H1 (cell line): ENCODE data around the gene CTDSP1. TPM values are rescaled to one million over a fixed set of nuclear protein-coding genes. Genes with fewer than 3 reads are reported as not detected.

Experiments used
- CTCF ChIA-PET: fragments of 300-600 bp; sonication (Branson Sonifier 250); formaldehyde crosslinking; loops from one replicate; lab custom pipeline; 2021; ENCODE audit not compliant: partially characterized antibody; lab: Charles Lee
- POLR2A ChIA-PET: fragments of 300-600 bp; sonication (Branson Sonifier 250); formaldehyde crosslinking; loops from one replicate; lab custom pipeline; 2021; ENCODE audit warnings: inconsistent platforms; ENCODE audit not compliant: partially characterized antibody; lab: Charles Lee
- DNase-seq, 2 experiments: peaks; one replicate each; pipeline versions ENCODE4 v3.0.0 to v3.0.0-alpha.2; 2010 to 2022; ENCODE audit warnings: low spot score in 2 of 2, low read depth in 1 of 2, mixed read lengths in 1 of 2
- FAIRE-seq: peaks from 2 replicates; lab custom pipeline; 2011; peaks lifted over from hg19 to GRCh38; lab: Jason Lieb, UNC
- H2AFZ ChIP-seq: 2 replicates; pipeline ENCODE4 v1.8.1; 2012; ENCODE audit warnings: low read length, inconsistent platforms
- H2AK5ac ChIP-seq: 2 replicates; pipeline ENCODE4 v1.6.1; 2013; ENCODE audit warnings: low read depth, low read length
- H2BK120ac ChIP-seq: replicated peaks from 2 replicates; pipeline ENCODE3; 2013; ENCODE audit warnings: low read depth, low read length, inconsistent platforms
- H2BK12ac ChIP-seq: 2 replicates; pipeline ENCODE4 v1.6.1; 2013; ENCODE audit warnings: low read depth, low read length
- H2BK15ac ChIP-seq: 2 replicates; pipeline ENCODE4 v1.6.1; 2013; ENCODE audit warnings: low read length
- H2BK20ac ChIP-seq: 2 replicates; pipeline ENCODE4 v1.6.1; 2013; ENCODE audit warnings: low read length
- H2BK5ac ChIP-seq: 2 replicates; pipeline ENCODE4 v1.6.1; 2013; ENCODE audit warnings: low read depth, low read length
- H3K14ac ChIP-seq: 2 replicates; pipeline ENCODE4 v1.6.1; 2013; ENCODE audit warnings: inconsistent platforms; ENCODE audit not compliant: insufficient read length
- H3K18ac ChIP-seq: 2 replicates; pipeline ENCODE4 v1.6.1; 2013; ENCODE audit warnings: low read length; ENCODE audit errors: extremely low read depth
- H3K23ac ChIP-seq: 2 replicates; pipeline ENCODE4 v1.6.1; 2013; ENCODE audit warnings: inconsistent platforms; ENCODE audit not compliant: insufficient read length
- H3K23me2 ChIP-seq: 2 replicates; pipeline ENCODE4 v1.6.1; 2013; ENCODE audit warnings: low read depth, low read length
- H3K27ac ChIP-seq: 2 replicates; pipeline ENCODE4 v1.6.1; 2011; ENCODE audit warnings: low read depth, low read length, inconsistent platforms
- H3K27me3 ChIP-seq, 4 experiments: replicated peaks in 1 of 4; 1 replicate in 1 of 4; 2 replicates in 3 of 4; pipeline versions ENCODE4 v1.6.1 to v1.8.1; 2011 to 2013; ENCODE audit warnings: low read length in 3 of 4, mild to moderate bottlenecking in 3 of 4, inconsistent platforms in 2 of 4, mixed read lengths in 2 of 4, moderate library complexity in 1 of 4; ENCODE audit not compliant: control insufficient read depth in 3 of 4, insufficient read depth in 3 of 4; ENCODE audit errors: extremely low read depth in 1 of 4
- H3K36me3 ChIP-seq, 4 experiments: 2 replicates each; pipeline versions ENCODE4 v1.6.1 to v1.8.1; 2011 to 2013; ENCODE audit warnings: mild to moderate bottlenecking in 4 of 4, low read length in 3 of 4, moderate library complexity in 2 of 4, control low read depth in 1 of 4, inconsistent platforms in 1 of 4; ENCODE audit not compliant: insufficient read depth in 4 of 4, control insufficient read depth in 2 of 4
- H3K4ac ChIP-seq: replicated peaks from 2 replicates; pipeline ENCODE3; 2013; ENCODE audit warnings: low read length, low read depth, mixed read lengths, inconsistent platforms; ENCODE audit not compliant: insufficient read length
- H3K4me1 ChIP-seq, 4 experiments: replicated peaks in 1 of 4; 1 replicate in 1 of 4; 2 replicates in 3 of 4; pipeline versions ENCODE4 v1.6.1 to v1.8.1; 2011 to 2013; ENCODE audit warnings: low read length in 3 of 4, inconsistent platforms in 2 of 4, mixed read lengths in 1 of 4; ENCODE audit not compliant: insufficient read depth in 4 of 4, control insufficient read depth in 3 of 4
- H3K4me2 ChIP-seq, 2 experiments: 2 replicates each; pipeline versions ENCODE4 v1.6.1 to v1.8.1; 2011 to 2013; ENCODE audit warnings: low read depth in 2 of 2, low read length in 2 of 2, control low read depth in 1 of 2, inconsistent platforms in 1 of 2, mild to moderate bottlenecking in 1 of 2; ENCODE audit not compliant: insufficient read depth in 1 of 2
- H3K4me3 ChIP-seq, 4 experiments: fragments of 200-600, 300-600 bp in 1 of 4; sonication (generic), shearing (Covaris generic), sonication (Bioruptor Twin) in 1 of 4; 2 replicates each; pipeline versions ENCODE4 v1.5.1 to v1.8.1; 2011 to 2016; ENCODE audit warnings: low read length in 4 of 4, low read depth in 3 of 4, control low read depth in 2 of 4, inconsistent platforms in 2 of 4, mild to moderate bottlenecking in 2 of 4, mixed read lengths in 1 of 4, moderate library complexity in 1 of 4; ENCODE audit not compliant: insufficient read depth in 2 of 4; ENCODE audit errors: extremely low read depth in 1 of 4
- H3K56ac ChIP-seq: replicated peaks from 2 replicates; pipeline ENCODE3; 2013; ENCODE audit warnings: low read depth, mild to moderate bottlenecking, mixed read lengths, low read length, inconsistent platforms; ENCODE audit not compliant: insufficient read length
- H3K79me1 ChIP-seq: 2 replicates; pipeline ENCODE4 v1.6.1; 2013; ENCODE audit warnings: low read depth, low read length, control low read depth
- H3K79me2 ChIP-seq, 2 experiments: 2 replicates each; pipeline versions ENCODE4 v1.6.1 to v1.8.1; 2012 to 2013; ENCODE audit warnings: low read length in 2 of 2, mild to moderate bottlenecking in 2 of 2, inconsistent platforms in 1 of 2; ENCODE audit not compliant: insufficient read depth in 2 of 2, control insufficient read depth in 1 of 2
- H3K9ac ChIP-seq, 4 experiments: replicated peaks in 1 of 4; 1 replicate in 1 of 4; 2 replicates in 3 of 4; pipeline versions ENCODE4 v1.6.1 to v1.8.1; 2011 to 2013; ENCODE audit warnings: low read depth in 3 of 4, low read length in 3 of 4, control low read depth in 2 of 4, mild to moderate bottlenecking in 2 of 4, moderate library complexity in 2 of 4, inconsistent platforms in 1 of 4; ENCODE audit errors: extremely low read depth in 1 of 4
- H3K9me3 ChIP-seq, 2 experiments: 2 replicates each; pipeline versions ENCODE4 v1.6.1 to v1.8.1; 2012 to 2013; ENCODE audit warnings: mild to moderate bottlenecking in 2 of 2, moderate library complexity in 2 of 2, control low read depth in 1 of 2, inconsistent platforms in 1 of 2, low read depth in 1 of 2, low read length in 1 of 2, mixed read lengths in 1 of 2; ENCODE audit not compliant: insufficient read depth in 2 of 2
- H4K20me1 ChIP-seq, 2 experiments: replicated peaks in 1 of 2; 2 replicates each; pipeline versions ENCODE3 to v1.8.1; 2011 to 2013; ENCODE audit warnings: inconsistent platforms in 2 of 2, low read length in 2 of 2, mild to moderate bottlenecking in 1 of 2; ENCODE audit not compliant: insufficient read depth in 2 of 2, control insufficient read depth in 1 of 2
- H4K5ac ChIP-seq: 2 replicates; pipeline ENCODE4 v1.6.1; 2013; ENCODE audit warnings: low read length, low read depth, mixed read lengths, inconsistent platforms; ENCODE audit not compliant: insufficient read length
- H4K8ac ChIP-seq: 2 replicates; pipeline ENCODE4 v1.8.0; 2013; ENCODE audit warnings: mild to moderate bottlenecking, moderate library complexity, low read length, inconsistent platforms; ENCODE audit not compliant: insufficient read depth; ENCODE audit errors: extremely low read depth
- H4K91ac ChIP-seq: replicated peaks from 2 replicates; pipeline ENCODE3; 2013; ENCODE audit warnings: low read length, mixed read lengths, inconsistent platforms; ENCODE audit not compliant: insufficient read length
- ATF3 ChIP-seq: IDR thresholded peaks from 2 replicates; pipeline ENCODE4 v1.6.1; 2011; ENCODE audit warnings: low read depth, mild to moderate bottlenecking, low read length; ENCODE audit not compliant: insufficient read depth
- BACH1 ChIP-seq: IDR thresholded peaks from 2 replicates; pipeline ENCODE4 v1.6.1; 2012; ENCODE audit warnings: low read length, improper control_type of control experiment
- EZH2 ChIP-seq: fragments of 200-600 bp; sonication (generic); IDR thresholded peaks from 2 replicates; pipeline ENCODE4 v1.7.1; 2012; ENCODE audit warnings: low read depth, mild to moderate bottlenecking, moderate library complexity, low read length, inconsistent platforms; ENCODE audit not compliant: severe bottlenecking
- GABPA ChIP-seq: IDR thresholded peaks from 2 replicates; pipeline ENCODE4 v1.6.1; 2011; ENCODE audit warnings: mild to moderate bottlenecking, low read length, moderate library complexity, borderline replicate concordance; ENCODE audit not compliant: insufficient read depth
- JUN ChIP-seq: IDR thresholded peaks from 2 replicates; pipeline ENCODE4 v1.6.1; 2011; ENCODE audit warnings: low read depth, mild to moderate bottlenecking, improper control_type of control experiment, low read length
- KDM5A ChIP-seq: fragments of 200-600 bp; IDR thresholded peaks from 2 replicates; pipeline ENCODE4 v1.7.1; 2012; ENCODE audit warnings: mild to moderate bottlenecking, low read length, inconsistent platforms, mixed read lengths
- MAX ChIP-seq: IDR thresholded peaks from 2 replicates; pipeline ENCODE4 v1.6.1; 2012; ENCODE audit warnings: inconsistent platforms
- POLR2A ChIP-seq, 2 experiments: IDR thresholded peaks; 1 replicate in 1 of 2; 2 replicates in 1 of 2; pipeline ENCODE4 v1.6.1; 2011; ENCODE audit warnings: low read depth in 2 of 2, low read length in 2 of 2, mild to moderate bottlenecking in 2 of 2; ENCODE audit errors: control extremely low read depth in 1 of 2
- POLR2AphosphoS5 ChIP-seq: IDR thresholded peaks from 2 replicates; pipeline ENCODE4 v1.6.1; 2011; ENCODE audit warnings: low read depth, low read length
- RBBP5 ChIP-seq: IDR thresholded peaks from 2 replicates; pipeline ENCODE4 v1.7.1; 2012; ENCODE audit warnings: low read depth, mild to moderate bottlenecking, inconsistent platforms, low read length, moderate library complexity, borderline replicate concordance
- RFX5 ChIP-seq: IDR thresholded peaks from 2 replicates; pipeline ENCODE4 v1.6.1; 2011; ENCODE audit warnings: low read depth, low read length, improper control_type of control experiment, borderline replicate concordance
- SIN3A ChIP-seq, 2 experiments: IDR thresholded peaks in 1 of 2; conservative IDR thresholded peaks in 1 of 2; 2 replicates each; pipeline ENCODE4 v1.6.1; 2011 to 2012; ENCODE audit warnings: low read length in 2 of 2, improper control_type of control experiment in 1 of 2, low read depth in 1 of 2, mild to moderate bottlenecking in 1 of 2
- SIRT6 ChIP-seq: IDR thresholded peaks from one replicate; pipeline ENCODE4 v1.7.1; 2012; ENCODE audit warnings: low read length, inconsistent platforms
- SUZ12 ChIP-seq: fragments of 200-600 bp; sonication (generic); IDR thresholded peaks from 2 replicates; pipeline ENCODE4 v1.6.1; 2012; ENCODE audit warnings: mild to moderate bottlenecking, inconsistent platforms, low read length, moderate library complexity, mixed read lengths
- YY1 ChIP-seq: IDR thresholded peaks from 2 replicates; pipeline ENCODE4 v1.6.1; 2011; ENCODE audit warnings: low read depth, mild to moderate bottlenecking, low read length
- WGBS, 2 experiments: shearing (Covaris generic) in 1 of 2; methylation state at CpG; one replicate each; pipeline versions ENCODE4 v1.1.6 to v1.1.7; 2013 to 2015; ENCODE audit warnings: low lambda C conversion rate in 2 of 2, mixed read lengths in 2 of 2, inconsistent platforms in 1 of 2, low coverage in 1 of 2, missing lambda C conversion rate in 1 of 2; ENCODE audit not compliant: insufficient replicate concordance in 2 of 2, insufficient coverage in 1 of 2, insufficient read length in 1 of 2; ENCODE audit errors: extremely low coverage in 1 of 2, missing lambda C conversion rate in 1 of 2; 5-methylcytosine and 5-hydroxymethylcytosine counted together
- polyA plus RNA-seq, 7 experiments: library from polyadenylated mRNA; depleted of rRNA in 3 of 7; stranded (reverse) in 5 of 7; unstranded in 2 of 7; fragments of >200 nt in 5 of 7; fragments of 200-250 nt in 2 of 7; gene quantifications; 1 replicate in 5 of 7; 2 replicates in 1 of 7; 4 replicates in 1 of 7; pipeline versions ENCODE4 v1.2.1 to v1.2.3, GENCODE V29; 2011 to 2013; ENCODE audit warnings: missing spikeins in 2 of 7, mixed read lengths in 2 of 7
- total RNA-seq: library from RNA; stranded (reverse); fragmentation: NEBNext Ultra II Directional; extraction: Animal tissue kit (Norgen Biotek cat#: 25700); gene quantifications from 2 replicates; pipeline ENCODE4 v1.2.1, GENCODE V29; 2021

Gene CTDSP1
- total and polyA plus RNA-seq, 2 of the 8 experiments (the other 6 are each of a cell fraction or from before 2014, with no cell fraction given) = 20.3 to 35.2 TPM

- H3K4me1 ChIP-seq = no peaks in the 10 kb centered on the region
- H3K14ac ChIP-seq = no peak overlapping the region
- H3K4me2 ChIP-seq = no peak overlapping the region
- no peak overlapping the region for H2BK120ac ChIP-seq
- H3K18ac ChIP-seq = no peak overlapping the region
- no peak overlapping the region for H3K4me3 ChIP-seq
- H2AK5ac ChIP-seq = no peak overlapping the region
- H4K5ac ChIP-seq = no peak overlapping the region
- H4K20me1 ChIP-seq = no peaks in the 10 kb centered on the region
- H4K8ac ChIP-seq = no peak overlapping the region
- H4K91ac ChIP-seq = no peak overlapping the region
- H3K9ac ChIP-seq = no peak overlapping the region
- no peaks in the 10 kb centered on the region for H3K9me3 ChIP-seq
- no peaks in the 10 kb centered on the region for H3K27me3 ChIP-seq
- H3K56ac ChIP-seq = no peak overlapping the region
- H3K23me2 ChIP-seq = no peaks in the 10 kb centered on the region
- DNase-seq (no peak), FAIRE-seq (no peak)
- H3K79me1 ChIP-seq = no peaks in the 10 kb centered on the region
- WGBS, 2 experiments = 96% methylated on average over 4 of the region's 4 CpGs; no CpG with 5 or more reads in 1 of the 2 experiments
- no peak overlapping the region for H3K23ac ChIP-seq
- no peaks in the 10 kb centered on the region; a peak in 1 of 8 replicates for H3K36me3 ChIP-seq
- ChIA-PET POLR2A (no interaction called here), CTCF (interaction anchor here (0.8 kb wide), 1 partner anchor 27 kb away, joined by 3 read pairs; no protein-coding TSS in a partner anchor)
- no peak overlapping the region for H2BK15ac ChIP-seq
- H2AFZ ChIP-seq = no peak overlapping the region
- H3K4ac ChIP-seq = no peak overlapping the region
- H3K79me2 ChIP-seq = no peaks in the 10 kb centered on the region
- no peak overlapping the region for H2BK5ac ChIP-seq
- H3K27ac ChIP-seq = no peak overlapping the region
- H2BK20ac ChIP-seq = no peak overlapping the region
- no peak overlapping the region for H2BK12ac ChIP-seq
- TF ChIP-seq KDM5A (no peak), EZH2 (no peak), SIRT6 (no peak), RFX5 (no peak), GABPA (no peak), BACH1 (no peak), MAX (no peak), RBBP5 (no peak), YY1 (no peak), SUZ12 (no peak), JUN (no peak), ATF3 (no peak), POLR2AphosphoS5 (no peak), POLR2A (IDR thresholded peaks at IDR 0.05; ENCODE audit: control extremely low read depth in 1 of 2, low read depth in 2 of 2, low read length in 2 of 2) (no peak), SIN3A (conservative IDR thresholded peaks at IDR 0.05 in 1 of 2, IDR thresholded peaks at IDR 0.05 in 1 of 2; ENCODE audit: low read depth in 1 of 2, low read length in 2 of 2) (no peak)
These were observed 38.9 kb downstream of the CTDSP1 start for GRCh38 chr2:218438596-218438995.
